DOHH2 (cell line): ENCODE results near the gene KIF2A.

Experiments
- H3F3A ChIP-seq: fragments of 200-600 bp; sonication (generic), shearing (Covaris generic); 2 replicates; pipeline ENCODE4 v1.6.0; 2016; ENCODE audit warnings: antibody characterized with exemption, mild to moderate bottlenecking; ENCODE audit not compliant: control insufficient read depth, insufficient read depth
- H3K27ac ChIP-seq: fragments of 200-600 bp; sonication (generic); 2 replicates; pipeline ENCODE4 v1.5.1; 2014; ENCODE audit warnings: low read depth, mild to moderate bottlenecking, low read length, moderate library complexity
- H3K27me3 ChIP-seq: fragments of 200-600 bp; sonication (generic); 2 replicates; pipeline ENCODE4 v1.6.1; 2014; ENCODE audit warnings: mild to moderate bottlenecking, low read length, mixed read lengths; ENCODE audit not compliant: control insufficient read depth
- H3K36me3 ChIP-seq: fragments of 200-600 bp; sonication (generic); 2 replicates; pipeline ENCODE4 v1.6.1; 2014; ENCODE audit warnings: mild to moderate bottlenecking, low read length, moderate library complexity, mixed read lengths; ENCODE audit not compliant: control insufficient read depth
- H3K4me1 ChIP-seq: fragments of 200-600 bp; sonication (generic); 2 replicates; pipeline ENCODE4 v1.6.1; 2014; ENCODE audit warnings: mild to moderate bottlenecking, low read length, mixed read lengths; ENCODE audit not compliant: control insufficient read depth
- H3K4me2 ChIP-seq: fragments of 200-600 bp; sonication (generic); 2 replicates; pipeline ENCODE4 v1.6.0; 2014; ENCODE audit warnings: mild to moderate bottlenecking, low read length, moderate library complexity
- H3K4me3 ChIP-seq: fragments of 200-600 bp; sonication (generic); 2 replicates; pipeline ENCODE4 v1.5.1; 2014; ENCODE audit warnings: mild to moderate bottlenecking, low read length, mixed read lengths
- H3K79me2 ChIP-seq: fragments of 200-600 bp; sonication (generic); 2 replicates; pipeline ENCODE4 v1.6.1; 2014; ENCODE audit warnings: mild to moderate bottlenecking, low read length, mixed read lengths; ENCODE audit not compliant: control insufficient read depth
- H3K9me2 ChIP-seq: fragments of 200-600 bp; sonication (generic); replicated peaks from 2 replicates; pipeline ENCODE4 v1.6.1; 2014; ENCODE audit warnings: mild to moderate bottlenecking, low read length, mixed read lengths; ENCODE audit not compliant: control insufficient read depth
- H3K9me3 ChIP-seq: fragments of 200-600 bp; sonication (generic); 2 replicates; pipeline ENCODE4 v1.6.1; 2014; ENCODE audit warnings: antibody characterized with exemption, low read length, mixed read lengths; ENCODE audit not compliant: control insufficient read depth, insufficient read depth
- H4K20me1 ChIP-seq: fragments of 200-600 bp; sonication (generic); 2 replicates; pipeline ENCODE4 v1.6.0; 2014; ENCODE audit warnings: low read depth, mild to moderate bottlenecking, antibody characterized with exemption, low read length, moderate library complexity; ENCODE audit not compliant: control insufficient read depth, insufficient read depth
- CTCF ChIP-seq: fragments of 200-600 bp; sonication (generic); IDR thresholded peaks from one replicate; pipeline ENCODE4 v1.5.1; 2014; ENCODE audit warnings: antibody characterized with exemption, mild to moderate bottlenecking, low read depth, low read length; ENCODE audit not compliant: poor library complexity, severe bottlenecking
- EZH2phosphoT487 ChIP-seq: fragments of 200-600 bp; sonication (generic); IDR thresholded peaks from 2 replicates; pipeline ENCODE4 v1.6.1; 2017; ENCODE audit warnings: borderline replicate concordance, mild to moderate bottlenecking, antibody characterized with exemption, low read length, moderate library complexity, mixed read lengths

Gene KIF2A

GRCh38 chr5:62369039-62369438 lies 63.0 kb downstream of the KIF2A start:
- Histone ChIP-seq H3K4me3 (no peak overlapping the region), H3K9me3 (no peaks in the 10 kb centered on the region), H3K79me2 (no peaks in the 10 kb centered on the region), H4K20me1 (no peaks in the 10 kb centered on the region), H3F3A (no peaks in the 10 kb centered on the region), H3K9me2 (no peaks in the 10 kb centered on the region), H3K4me1 (no peaks in the 10 kb centered on the region), H3K27ac (no peak overlapping the region), H3K27me3 (no peaks in the 10 kb centered on the region), H3K36me3 (peaks cover 63% of the 10 kb centered on the region), H3K4me2 (no peak overlapping the region)
- TF ChIP-seq CTCF (no peak), EZH2phosphoT487 (no peak)

GRCh38 chr5:62371409-62371808 lies 65.4 kb downstream of the KIF2A start:
- TF ChIP-seq CTCF (no peak), EZH2phosphoT487 (no peak)
- no peak overlapping the region for H3K4me3 ChIP-seq
- no peaks in the 10 kb centered on the region for H3K9me2 ChIP-seq
- no peaks in the 10 kb centered on the region for H4K20me1 ChIP-seq
- no peaks in the 10 kb centered on the region for H3K9me3 ChIP-seq
- no peaks in the 10 kb centered on the region for H3K79me2 ChIP-seq
- H3K4me2 ChIP-seq: no peak overlapping the region
- H3K27ac ChIP-seq: no peak overlapping the region
- H3K27me3 ChIP-seq: no peaks in the 10 kb centered on the region
- no peaks in the 10 kb centered on the region for H3F3A ChIP-seq
- peaks cover 55% of the 10 kb centered on the region for H3K36me3 ChIP-seq
- H3K4me1 ChIP-seq: no peaks in the 10 kb centered on the region

- no peak overlapping the region for H3K4me2 ChIP-seq
- no peak overlapping the region for H3K4me3 ChIP-seq
- no peaks in the 10 kb centered on the region for H3K27me3 ChIP-seq
- no peaks in the 10 kb centered on the region for H3K79me2 ChIP-seq
- no peaks in the 10 kb centered on the region for H3K4me1 ChIP-seq
- H4K20me1 ChIP-seq: no peaks in the 10 kb centered on the region
- H3K9me3 ChIP-seq: no peaks in the 10 kb centered on the region
- no peaks in the 10 kb centered on the region for H3K9me2 ChIP-seq
- H3K27ac ChIP-seq: no peak overlapping the region
- peaks cover 55% of the 10 kb centered on the region for H3K36me3 ChIP-seq
- TF ChIP-seq EZH2phosphoT487: no peak
- TF ChIP-seq CTCF: no peak
- H3F3A ChIP-seq: peaks cover 3% of the 10 kb centered on the region; the same call in 1 of the 2 replicates
Observed at GRCh38 chr5:62372600-62372999, 66.6 kb downstream of the KIF2A start.
